Pancreas (tissue), 10 donors: Measurements from ENCODE around the gene PNKP. TPM values are rescaled to one million over a fixed set of nuclear protein-coding genes. Genes with fewer than 3 reads are reported as not detected.
"Not testable (repeated sequence)": the region's sequence is repeated elsewhere in the genome, so short reads cannot be mapped to it uniquely, and the experiment has no call there.

Source experiments
- ATAC-seq, 4 donors: fragments of 200-7000 bp; cut with Tn5 transposase; one replicate each; pipeline versions ENCODE4 v1.8.0 to v1.9.1; 2020; ENCODE audit warnings: mild to moderate bottlenecking in 4 of 4, moderate library complexity in 4 of 4
- DNase-seq, 6 donors: peaks; one replicate each; pipeline ENCODE4 v3.0.0-alpha.2; 2020
- FAIRE-seq: peaks from 2 replicates; lab custom pipeline; 2012; peaks lifted over from hg19 to GRCh38; lab: Jason Lieb, UNC
- H3K27ac ChIP-seq, 4 donors: fragments of 200-600 bp; sonication (generic); 1 replicate in 3 of 4; 2 replicates in 1 of 4; pipeline versions ENCODE4 v1.5.0 to v1.8.0; 2020
- H3K27me3 ChIP-seq, 4 donors: fragments of 200-600 bp; one replicate each; pipeline ENCODE4 v1.8.0; 2021
- H3K36me3 ChIP-seq, 3 donors: fragments of 200-600 bp; sonication (generic) in 1 of 3; one replicate each; pipeline versions ENCODE4 v1.5.0 to v1.8.0; 2020 to 2021
- H3K4me1 ChIP-seq, 3 donors: fragments of 200-600 bp; one replicate each; pipeline ENCODE4 v1.8.0; 2021
- H3K4me3 ChIP-seq, 4 donors: fragments of 200-600 bp; sonication (generic) in 2 of 4; one replicate each; pipeline versions ENCODE4 v1.5.0 to v1.8.0; 2020 to 2021
- H3K9me3 ChIP-seq, 4 donors: fragments of 200-600 bp; one replicate each; pipeline ENCODE4 v1.8.0; 2021
- WGBS, 2 donors: extraction: QIAGEN DNeasy Blood & Tissue Kit; methylation state at CpG; one replicate each; pipeline ENCODE4 v1.1.7; 2013; 5-methylcytosine and 5-hydroxymethylcytosine counted together
- intact Hi-C, 3 donors: fragments of 100-400 bp; cut with DNase I; formaldehyde crosslinking; loops; one replicate each; pipeline versions ENCODE4 v1.11.1 to v1.14.2; 2022
- polyA plus RNA-seq, 2 donors: library from polyadenylated mRNA; stranded (reverse); fragments of 200-250 nt; gene quantifications; one replicate each; pipeline ENCODE4 v1.2.3, GENCODE V29; 2013
- total RNA-seq, 6 donors: library from RNA; stranded (reverse); fragmentation: NEBNext Ultra II Directional in 4 of 6; extraction: Animal tissue kit (Norgen Biotek cat#: 25700) in 4 of 6; gene quantifications; one replicate each; pipeline versions ENCODE4 v1.2.1 to v1.2.4, GENCODE V29; 2021 to 2023
- TF ChIP-seq, protein P1 (sequence below), 4 donors: fragments of 200-600 bp; sonication (generic) in 3 of 4; IDR thresholded peaks; one replicate each; pipeline versions ENCODE4 v1.5.0 to v1.8.0; 2021; ENCODE audit warnings: antibody characterized with exemption in 4 of 4
- donor health status: healthy with polysubstance abuse.
- donor health status: DM: no; HTN: no; CAD: no; lungs with moderate emphysema.
- donor health status: DM: no; HTN: no; CAD: no.
- donor health status: control.
- donor health status: control.
- donor health status: Bipolar disorder and iron deficiency.
- donor health status: DM: yes; HTN: yes; CAD: no.
- donor health status: DM: no; HTN: no; CAD: no.
- donor health status: DM: no; HTN: no; CAD: no.
- donor health status: DM: yes; HTN: yes; CAD: no.

PNKP gene
- total and polyA plus RNA-seq, 8 donors, result 28.7 to 154 (median 43.7) TPM

- Histone ChIP-seq H3K36me3 (peaks cover 0 to 13% (median 0%) of the 10 kb centered on the region in 3 donors), H3K27me3 (no peaks in the 10 kb centered on the region), H3K9me3 (no peaks in the 10 kb centered on the region), H3K4me3 (no peak overlapping the region), H3K27ac (no peak overlapping the region), H3K4me1 (peaks cover 18 to 23% (median 20%) of the 10 kb centered on the region in 3 donors)
- 82 to 84% methylated on average over 12 of the region's 12 CpGs for WGBS, 2 donors
- TF ChIP-seq, protein P1, sequence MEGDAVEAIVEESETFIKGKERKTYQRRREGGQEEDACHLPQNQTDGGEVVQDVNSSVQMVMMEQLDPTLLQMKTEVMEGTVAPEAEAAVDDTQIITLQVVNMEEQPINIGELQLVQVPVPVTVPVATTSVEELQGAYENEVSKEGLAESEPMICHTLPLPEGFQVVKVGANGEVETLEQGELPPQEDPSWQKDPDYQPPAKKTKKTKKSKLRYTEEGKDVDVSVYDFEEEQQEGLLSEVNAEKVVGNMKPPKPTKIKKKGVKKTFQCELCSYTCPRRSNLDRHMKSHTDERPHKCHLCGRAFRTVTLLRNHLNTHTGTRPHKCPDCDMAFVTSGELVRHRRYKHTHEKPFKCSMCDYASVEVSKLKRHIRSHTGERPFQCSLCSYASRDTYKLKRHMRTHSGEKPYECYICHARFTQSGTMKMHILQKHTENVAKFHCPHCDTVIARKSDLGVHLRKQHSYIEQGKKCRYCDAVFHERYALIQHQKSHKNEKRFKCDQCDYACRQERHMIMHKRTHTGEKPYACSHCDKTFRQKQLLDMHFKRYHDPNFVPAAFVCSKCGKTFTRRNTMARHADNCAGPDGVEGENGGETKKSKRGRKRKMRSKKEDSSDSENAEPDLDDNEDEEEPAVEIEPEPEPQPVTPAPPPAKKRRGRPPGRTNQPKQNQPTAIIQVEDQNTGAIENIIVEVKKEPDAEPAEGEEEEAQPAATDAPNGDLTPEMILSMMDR (IDR thresholded peaks at IDR 0.05), result no peak
- peak in 1 of 4 donors; percentile 9 for ATAC-seq
- DNase-seq, result no peak
- intact Hi-C loops, result no loop called here
- FAIRE-seq, result no peak
These were observed 43.9 kb downstream of the PNKP start for GRCh38 chr19:49823472-49823871.

DNA sequence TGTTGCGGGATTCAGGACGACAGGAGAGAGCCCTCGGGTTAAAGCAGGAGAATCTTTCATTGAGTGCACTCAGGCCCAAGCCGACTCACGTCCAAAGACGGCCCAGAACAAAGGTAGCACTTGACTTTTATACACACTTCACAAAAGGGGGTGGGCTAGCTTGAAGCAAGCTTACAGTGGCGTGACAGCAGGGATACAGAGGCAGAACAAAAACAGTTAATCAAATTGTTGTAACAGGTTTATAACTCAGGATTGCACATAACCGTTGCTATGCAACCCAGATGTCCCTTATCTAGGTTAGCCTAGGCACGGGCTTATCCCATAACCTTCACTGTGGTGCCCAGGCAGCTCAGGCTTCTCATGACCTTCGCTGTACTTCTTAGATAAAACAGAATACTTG, 47.3 kb downstream of the PNKP start:
- Histone ChIP-seq H3K9me3 (no peaks in the 10 kb centered on the region), H3K27ac (peak overlapping the region; percentile 17 to 99 (median 50)), H3K36me3 (peaks cover 0 to 13% (median 0%) of the 10 kb centered on the region in 3 donors), H3K4me3 (no peak overlapping the region), H3K27me3 (no peaks in the 10 kb centered on the region), H3K4me1 (peaks cover 22 to 30% (median 23%) of the 10 kb centered on the region in 3 donors)
- intact Hi-C loops, result no loop called here
- FAIRE-seq (no peak), ATAC-seq (peak in 3 of 4 donors; percentile 8 to 33 (median 29)), DNase-seq (peak in 3 of 6 donors; percentile 55 to 75 (median 72))
- TF ChIP-seq, protein P1 (IDR thresholded peaks at IDR 0.05), result no peak
- WGBS, 2 donors, result 31% methylated on average over 10 of the region's 10 CpGs

DNA sequence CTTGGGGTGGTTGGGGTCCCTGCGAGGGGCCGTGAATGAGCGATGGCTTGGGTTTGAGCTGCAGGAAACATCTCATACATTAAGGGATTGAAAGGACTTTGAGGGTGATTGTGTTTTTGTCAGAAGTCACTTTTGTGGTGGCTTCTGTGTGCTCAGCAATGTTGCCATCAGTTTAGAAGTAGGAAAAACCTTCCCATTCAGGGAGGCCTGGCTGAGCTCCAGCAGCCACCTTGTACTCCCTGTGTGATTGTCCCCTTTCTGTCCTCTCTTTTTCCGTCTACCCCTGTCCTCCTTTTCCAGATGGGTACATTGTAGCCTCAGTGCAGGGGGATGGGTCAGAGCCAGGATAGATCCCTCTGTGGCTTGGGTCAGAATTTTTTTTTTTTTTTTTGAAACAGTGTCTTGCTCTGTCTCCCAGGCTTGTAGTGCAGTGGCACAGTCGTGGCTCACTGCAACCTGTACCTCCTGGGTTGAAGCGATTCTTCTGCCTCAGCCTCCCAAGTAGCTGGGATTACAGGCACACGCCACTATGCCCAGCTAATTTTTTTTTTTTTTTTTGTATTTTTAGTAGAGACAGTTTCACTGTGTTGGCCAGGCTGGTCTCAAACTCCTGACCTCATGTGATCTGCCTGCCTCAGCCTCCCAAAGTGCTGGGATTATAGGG, 47.8 kb downstream of the PNKP start:
- H3K27ac ChIP-seq, result peak overlapping the region; percentile 17 to 99 (median 35)
- WGBS, 2 donors, result 39 to 50% methylated on average over 7 of the region's 7 CpGs
- H3K4me3 ChIP-seq, result peak overlapping the region in 2 of 4 donors; percentile 55 to 65
- ATAC-seq, FAIRE-seq, H3K27me3 ChIP-seq, intact Hi-C loops, H3K9me3 ChIP-seq: not testable (repeated sequence)
- peaks cover 0 to 13% (median 0%) of the 10 kb centered on the region in 3 donors for H3K36me3 ChIP-seq
- DNase-seq, result peak in 1 of 6 donors; percentile 62
- peaks cover 22 to 30% (median 23%) of the 10 kb centered on the region in 3 donors for H3K4me1 ChIP-seq

- intact Hi-C loops, result no loop called here
- FAIRE-seq, result no peak
- WGBS, 2 donors, result 10 to 12% methylated on average over 14 to 16 of the region's 16 CpGs
- DNase-seq, result peak in 2 of 6 donors; percentile 45 to 67
- H3K27me3 ChIP-seq, result no peaks in the 10 kb centered on the region
- H3K9me3 ChIP-seq, result no peaks in the 10 kb centered on the region
- peaks cover 25 to 30% (median 25%) of the 10 kb centered on the region in 3 donors for H3K4me1 ChIP-seq
- ATAC-seq, result no peak
- peaks cover 0 to 7% (median 0%) of the 10 kb centered on the region in 3 donors for H3K36me3 ChIP-seq
- H3K27ac ChIP-seq, result peak overlapping the region; percentile 95 to 99 (median 96)
- peak overlapping the region; percentile 55 to 91 (median 63) for H3K4me3 ChIP-seq
- TF ChIP-seq, protein P1 (IDR thresholded peaks at IDR 0.05), result no peak
These were observed 48.6 kb downstream of the PNKP start for GRCh38 chr19:49818649-49819370.

DNA sequence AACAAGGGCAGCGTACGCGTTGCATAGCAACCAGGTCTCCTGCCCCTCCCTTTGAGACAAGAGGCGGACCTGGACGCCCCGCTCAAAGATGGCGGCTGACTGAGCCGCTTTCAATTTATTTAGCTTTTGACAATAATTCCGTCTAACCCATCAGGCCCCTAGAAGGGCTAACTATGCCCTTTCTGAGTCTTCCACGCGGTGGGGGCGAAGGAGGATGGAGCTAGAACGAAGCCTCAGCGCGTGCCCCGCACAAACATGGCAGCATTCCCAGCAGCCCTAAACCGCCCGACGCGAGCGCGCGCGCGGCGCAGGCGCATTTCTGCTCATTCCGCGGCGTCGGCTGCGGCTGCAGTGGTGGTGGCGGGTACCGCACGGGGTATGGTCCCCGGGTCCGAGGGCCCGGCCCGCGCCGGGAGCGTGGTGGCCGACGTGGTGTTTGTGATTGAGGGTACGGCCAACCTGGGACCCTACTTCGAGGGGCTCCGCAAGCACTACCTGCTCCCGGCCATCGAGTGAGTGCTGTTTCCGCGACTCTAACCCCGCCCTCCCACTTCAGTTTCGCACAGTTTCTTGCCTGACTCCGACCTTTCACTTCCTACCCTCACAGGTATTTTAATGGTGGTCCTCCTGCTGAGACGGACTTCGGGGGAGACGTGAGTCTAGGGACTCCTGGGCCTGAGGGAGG, 49.3 kb downstream of the PNKP start, which contains the start of gene MED25:
Gene MED25 (plus strand): TSS at position 326 of the 685 bp plus-strand sequence. CDS start 53 bp downstream, at position 379.
- TF ChIP-seq, protein P1 (IDR thresholded peaks at IDR 0.05), result peak in 3 of 4 donors; percentile 25 to 47 (median 29)
- H3K27me3 ChIP-seq, result no peaks in the 10 kb centered on the region
- peak within 1 kb of the TSS; percentile 95 to 99 (median 96) for H3K27ac ChIP-seq
- H3K36me3 ChIP-seq, result no peaks in the 10 kb centered on the region
- ATAC-seq (peak; percentile 72 to 83 (median 76)), FAIRE-seq (no peak), DNase-seq (peak; percentile 80 to 93 (median 90))
- H3K9me3 ChIP-seq, result no peaks in the 10 kb centered on the region
- intact Hi-C loops, result no loop called here
- H3K4me3 ChIP-seq, result peak within 1 kb of the TSS; percentile 55 to 91 (median 63)
- 0 to 1% methylated on average over 37 to 57 of the region's 57 CpGs for WGBS, 2 donors
- peaks cover 25 to 30% (median 26%) of the 10 kb centered on the region in 3 donors for H3K4me1 ChIP-seq
